GM19397 (cell line): ENCODE data around the gene GOLGA6A.
"Not testable (repeated sequence)": the region's sequence is repeated elsewhere in the genome, so short reads cannot be mapped to it uniquely, and the experiment has no call there.

Experiments used
- ATAC-seq: cut with Tn5 transposase; IDR thresholded peaks from one replicate; pipeline ENCODE4 v1.9.1; 2021; ENCODE audit warnings: mild to moderate bottlenecking, moderate library complexity; ENCODE audit not compliant: unreplicated experiment

Gene GOLGA6A

DNA sequence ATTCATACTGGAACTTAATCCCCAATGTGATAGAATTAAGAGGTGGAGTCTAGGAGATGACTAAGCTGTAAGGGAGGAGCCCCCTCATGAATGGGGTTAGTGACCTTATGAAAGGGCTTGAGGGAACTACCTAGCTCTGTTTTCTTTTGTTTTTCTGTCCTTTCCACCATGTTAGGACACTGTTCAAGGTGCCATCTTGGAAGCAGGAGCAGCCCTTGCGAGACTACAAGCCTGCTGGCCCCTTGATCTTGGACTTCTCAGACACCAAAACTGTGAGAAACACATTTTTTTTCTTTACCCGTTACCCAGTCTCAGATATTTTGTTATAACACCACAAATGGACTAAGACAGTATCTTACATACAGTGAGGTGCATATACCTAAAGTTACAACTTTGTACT lies 26.5 kb downstream of the GOLGA6A start:
- ATAC-seq = no peak

DNA sequence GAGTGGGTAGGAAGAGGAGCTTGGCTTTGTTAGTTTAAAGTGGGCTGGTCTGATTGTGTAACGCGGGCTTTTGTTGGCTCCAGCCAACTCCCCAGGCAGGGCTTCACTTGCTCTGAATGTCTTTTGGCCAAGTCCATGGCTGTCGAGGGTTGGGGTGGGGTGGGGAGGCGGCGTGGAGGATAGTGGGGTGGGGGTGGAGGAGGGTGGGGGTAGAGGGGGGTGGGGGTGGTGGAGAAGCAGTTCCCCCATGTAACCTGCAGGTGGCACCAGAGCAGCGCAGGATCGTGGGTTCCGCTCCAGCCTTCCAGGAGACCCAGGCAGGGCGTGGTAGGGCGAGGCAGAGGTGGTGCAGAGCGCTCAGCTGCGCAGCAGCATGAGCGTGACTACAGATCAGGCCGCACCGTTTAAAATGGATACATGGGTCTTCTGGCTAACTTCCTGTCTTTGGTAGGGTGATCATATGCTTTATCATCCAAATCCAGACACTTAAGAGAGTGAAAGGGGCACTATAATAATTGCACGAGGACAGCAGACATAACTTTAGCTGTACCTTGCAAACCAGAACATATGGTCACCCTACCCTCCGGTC lies 28.3 kb downstream of the GOLGA6A start:
- no peak for ATAC-seq

DNA sequence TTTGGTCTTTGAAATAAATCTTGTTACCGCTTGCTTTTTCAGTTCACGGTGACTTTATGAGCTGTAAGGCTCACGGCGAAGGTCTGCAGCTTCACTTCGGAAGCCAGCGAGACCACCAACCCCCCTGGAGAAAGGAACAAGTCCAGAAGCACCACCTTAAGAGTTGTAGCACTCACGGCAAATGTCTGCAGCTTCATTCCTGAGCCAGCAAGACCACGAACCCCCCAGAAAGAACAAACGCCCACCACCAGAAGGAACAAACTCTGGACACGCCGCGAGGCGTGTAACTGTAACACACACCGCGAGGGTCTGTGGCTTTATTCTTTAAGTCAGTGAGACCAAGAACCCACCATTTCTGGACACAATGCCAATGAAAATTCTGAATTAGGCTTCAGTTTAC lies 28.8 kb downstream of the GOLGA6A start:
- no peak for ATAC-seq

DNA sequence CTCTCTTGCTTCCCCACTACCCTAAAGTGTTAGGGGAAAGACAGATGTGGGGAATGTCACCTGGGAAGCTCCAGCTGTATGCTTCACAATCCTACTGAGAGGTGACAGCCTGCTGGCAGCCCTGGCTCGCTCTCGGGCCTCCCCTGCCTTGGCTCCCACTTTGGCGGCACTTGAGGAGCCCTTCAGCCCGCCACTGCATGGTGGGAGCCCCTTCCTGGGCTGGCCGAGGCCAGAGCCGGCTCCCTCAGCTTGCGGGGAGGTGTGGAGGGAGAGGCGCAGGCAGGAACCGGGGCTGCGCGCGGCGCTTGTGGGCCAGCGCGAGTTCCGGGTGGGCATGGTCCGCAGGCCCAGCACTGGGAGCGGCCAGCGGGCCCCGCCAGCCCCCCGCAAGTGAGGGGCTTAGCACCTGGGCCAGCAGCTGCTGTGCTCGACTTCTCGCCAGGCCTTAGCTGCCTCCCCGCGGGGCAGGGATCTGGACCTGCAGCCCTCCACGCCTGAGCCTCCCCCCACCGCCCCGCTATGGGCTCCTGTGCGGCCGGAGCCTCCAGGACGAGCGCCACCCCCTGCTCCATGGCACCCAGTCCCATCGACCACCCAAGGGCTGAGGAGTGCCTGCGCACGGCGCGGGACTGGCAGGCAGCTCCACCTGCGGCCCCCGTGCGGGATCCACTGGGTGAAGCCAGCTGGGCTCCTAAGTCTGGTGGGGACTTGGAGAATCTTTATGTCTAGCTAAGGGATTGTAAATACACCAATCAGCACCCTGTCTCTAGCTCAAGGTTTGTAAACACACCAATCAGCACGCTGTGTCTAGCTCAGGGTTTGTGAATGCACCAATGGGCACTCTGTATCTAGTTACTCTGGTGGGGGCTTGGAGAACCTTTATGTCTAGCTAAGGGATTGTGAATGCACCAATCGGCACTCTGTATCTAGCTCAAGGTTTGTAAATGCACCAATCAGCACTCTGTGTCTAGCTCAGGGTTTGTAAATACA lies 29.8 kb downstream of the GOLGA6A start:
- ATAC-seq = not testable (repeated sequence)

DNA sequence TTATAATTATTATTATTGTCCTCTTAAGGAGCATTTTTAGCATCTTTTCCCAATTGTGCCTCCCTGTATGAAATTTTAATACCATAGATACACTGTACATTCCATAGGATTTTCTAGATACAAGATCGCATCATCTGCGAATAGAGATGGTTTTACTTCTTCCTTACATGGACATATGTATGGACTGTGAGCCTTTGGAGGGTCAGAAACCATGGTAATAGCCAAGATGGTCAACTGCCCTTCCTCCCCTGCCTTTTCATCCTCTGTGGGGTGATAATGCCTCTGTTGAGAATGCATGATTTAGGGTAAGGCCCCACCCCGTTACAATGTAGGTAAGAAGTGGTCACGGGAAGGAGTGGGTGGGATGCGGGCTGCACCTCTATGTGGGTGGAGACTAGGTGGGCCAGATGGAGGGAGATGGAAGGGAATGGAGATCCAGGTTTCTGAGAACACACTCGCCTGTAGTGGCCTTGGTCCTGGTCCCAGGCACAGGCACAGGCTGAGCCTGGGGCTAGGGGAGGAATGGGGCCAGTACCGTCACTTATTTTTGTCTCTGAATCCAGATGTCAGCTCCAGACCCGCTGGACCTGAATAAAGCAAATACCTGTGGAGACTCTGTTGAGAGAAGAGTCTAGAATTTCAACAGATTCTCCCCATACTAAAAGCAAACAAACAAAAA lies 31.7 kb downstream of the GOLGA6A start:
- ATAC-seq = no peak

DNA sequence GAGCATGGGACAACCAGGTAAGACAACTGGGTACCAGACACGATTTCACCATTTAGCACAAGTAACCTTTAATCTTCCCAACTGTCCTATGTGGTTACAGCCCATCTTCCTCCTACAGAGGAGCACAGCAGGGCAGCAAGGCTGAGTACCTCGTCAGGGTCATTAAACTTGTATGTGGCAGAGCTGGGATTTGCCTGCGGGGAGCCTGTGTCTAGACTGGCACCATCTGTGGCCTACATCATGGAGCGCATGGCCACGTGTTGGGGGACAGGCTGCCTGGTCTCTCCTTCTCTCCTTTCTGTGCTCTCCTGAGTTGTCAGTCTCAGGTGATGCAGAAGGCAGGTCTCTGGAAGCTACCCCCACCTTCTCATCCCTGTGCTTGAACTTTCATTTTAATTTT lies 32.2 kb downstream of the GOLGA6A start:
- no peak for ATAC-seq

DNA sequence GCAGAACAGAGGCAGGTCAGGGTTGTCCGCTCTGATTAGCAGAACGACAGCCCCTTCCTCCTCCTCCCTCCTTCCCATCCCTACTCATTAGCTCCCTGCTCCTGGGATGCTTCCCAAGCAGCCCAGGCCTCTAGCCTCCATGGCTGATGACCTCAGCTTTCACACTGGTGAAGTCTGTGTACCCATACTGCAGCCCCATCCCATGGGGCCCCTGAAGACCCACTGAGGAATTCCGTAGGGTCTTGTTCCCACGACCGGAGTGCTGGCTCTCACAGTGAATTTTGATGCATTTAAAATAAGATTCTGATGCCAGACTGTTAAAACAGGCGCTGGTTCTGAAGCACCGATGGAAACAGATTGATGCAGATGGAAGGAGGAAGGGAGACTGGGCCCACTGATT lies 36.1 kb downstream of the GOLGA6A start:
- ATAC-seq = no peak

DNA sequence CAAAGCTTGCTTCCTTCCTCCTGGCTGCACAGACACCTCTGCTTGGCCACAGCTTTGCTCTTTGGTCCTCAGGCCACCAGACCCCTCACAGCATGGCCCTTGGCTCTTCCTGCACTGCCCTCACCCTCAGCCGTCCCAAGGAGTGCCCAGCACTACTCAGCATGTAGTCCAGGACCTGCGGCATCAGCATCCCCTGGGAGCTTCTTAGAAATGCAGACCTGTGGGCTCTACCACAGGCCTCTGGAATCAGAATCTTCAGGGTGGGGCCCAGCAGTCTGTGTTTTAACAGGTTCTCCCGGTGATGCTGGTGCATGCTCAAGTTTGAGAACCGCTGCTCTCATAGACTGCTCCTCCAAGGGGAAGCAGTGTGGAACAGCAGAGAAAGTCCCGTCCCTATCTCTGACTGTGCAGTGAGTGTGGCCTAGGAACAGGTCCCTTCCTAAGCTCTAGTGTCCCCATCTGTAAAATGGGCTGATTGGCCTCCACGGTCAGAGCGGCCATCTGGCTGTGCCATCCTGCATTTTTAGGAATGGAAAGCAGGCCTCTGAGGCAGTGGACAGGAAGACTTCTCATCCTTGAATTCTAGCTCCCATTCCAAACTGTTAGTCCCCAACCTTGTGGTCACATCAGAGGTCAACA lies 36.6 kb downstream of the GOLGA6A start:
- no peak for ATAC-seq

DNA sequence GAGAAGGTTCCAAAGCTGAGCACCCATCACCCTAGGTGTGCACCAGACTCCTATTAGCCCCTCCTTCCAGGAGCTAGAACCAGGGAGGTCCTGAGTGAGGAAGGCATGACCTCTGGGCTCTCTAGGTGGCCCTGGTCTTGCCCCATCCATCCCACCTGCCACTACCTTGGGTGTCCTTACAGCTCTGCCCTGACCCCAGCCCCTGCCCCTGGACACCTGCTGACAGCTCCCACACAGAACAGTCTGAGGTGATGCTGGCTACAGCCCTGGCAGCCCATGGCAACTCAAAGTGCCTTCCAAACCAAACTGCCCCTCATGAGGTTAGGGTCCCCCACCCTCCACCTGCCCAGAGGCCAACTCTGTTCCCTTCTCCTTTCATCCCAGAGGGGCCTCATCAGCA lies 37.2 kb downstream of the GOLGA6A start:
- no peak for ATAC-seq

DNA sequence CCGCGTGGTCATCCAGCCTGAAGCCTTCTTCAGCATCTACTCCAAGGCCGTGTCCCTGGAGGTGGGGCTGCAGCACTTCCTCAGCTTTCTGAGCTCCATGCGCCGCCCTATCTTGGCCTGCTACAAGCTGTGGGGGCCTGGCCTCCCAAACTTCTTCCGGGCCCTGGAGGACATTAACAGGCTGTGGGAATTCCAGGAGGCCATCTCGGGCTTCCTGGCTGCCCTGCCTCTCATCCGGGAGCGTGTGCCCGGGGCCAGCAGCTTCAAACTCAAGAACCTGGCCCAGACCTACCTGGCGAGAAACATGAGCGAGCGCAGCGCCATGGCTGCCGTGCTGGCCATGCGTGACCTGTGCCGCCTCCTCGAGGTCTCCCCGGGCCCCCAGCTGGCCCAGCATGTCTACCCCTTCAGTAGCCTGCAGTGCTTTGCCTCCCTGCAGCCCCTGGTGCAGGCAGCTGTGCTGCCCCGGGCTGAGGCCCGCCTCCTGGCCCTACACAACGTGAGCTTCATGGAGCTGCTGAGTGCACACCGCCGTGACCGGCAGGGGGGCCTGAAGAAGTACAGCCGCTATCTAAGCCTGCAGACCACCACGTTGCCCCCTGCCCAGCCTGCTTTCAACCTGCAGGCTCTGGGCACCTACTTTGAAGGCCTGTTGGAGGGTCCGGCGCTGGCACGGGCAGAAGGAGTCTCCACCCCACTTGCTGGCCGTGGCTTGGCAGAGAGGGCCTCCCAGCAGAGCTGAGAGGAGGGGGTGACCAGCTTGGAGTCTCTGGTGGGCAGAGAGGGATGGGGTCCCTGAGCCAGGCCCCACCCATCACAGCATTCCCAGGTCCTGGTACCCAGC lies 37.9 kb downstream of the GOLGA6A start:
- no peak for ATAC-seq

DNA sequence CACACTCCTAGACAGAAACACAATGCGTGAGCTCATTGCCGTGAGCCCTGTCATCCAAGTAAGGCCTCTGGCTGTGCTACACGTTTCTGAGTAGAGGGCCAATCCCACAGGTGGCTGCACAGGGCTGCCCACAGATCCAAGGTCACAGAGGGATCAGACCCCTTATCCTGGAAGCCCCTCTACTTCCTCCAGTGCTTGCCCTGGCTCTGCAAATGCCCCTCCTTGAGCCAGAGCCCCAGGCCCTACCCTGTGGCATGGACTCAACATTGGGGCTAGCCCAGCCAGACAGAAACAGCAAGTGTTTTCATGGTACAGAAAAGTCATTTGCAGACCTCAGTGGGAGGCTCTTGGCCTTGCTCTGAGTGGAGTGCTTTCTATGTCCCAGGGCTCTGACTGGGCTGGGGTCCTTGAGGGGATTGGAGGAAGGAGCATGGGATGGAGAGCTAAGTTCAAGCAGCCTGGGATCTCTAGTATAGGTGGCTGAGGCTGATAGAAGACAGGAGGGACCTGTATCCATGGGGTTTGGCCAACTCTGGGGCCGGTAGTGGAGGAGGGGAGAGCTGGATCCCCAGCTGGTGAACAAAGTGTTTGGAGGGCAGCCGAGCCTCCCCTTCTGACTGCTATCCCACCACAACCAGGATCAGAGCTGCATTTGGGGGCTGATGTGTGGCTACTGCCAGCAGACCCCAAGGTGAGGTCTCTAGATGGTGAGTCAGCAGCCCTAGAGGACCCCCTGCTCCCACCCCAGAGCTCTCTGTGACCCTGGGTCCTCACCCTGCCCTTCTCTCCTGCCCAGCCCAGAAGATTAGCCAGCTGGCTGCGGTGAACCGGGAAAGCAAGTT lies 38.7 kb downstream of the GOLGA6A start:
- no peak for ATAC-seq

DNA sequence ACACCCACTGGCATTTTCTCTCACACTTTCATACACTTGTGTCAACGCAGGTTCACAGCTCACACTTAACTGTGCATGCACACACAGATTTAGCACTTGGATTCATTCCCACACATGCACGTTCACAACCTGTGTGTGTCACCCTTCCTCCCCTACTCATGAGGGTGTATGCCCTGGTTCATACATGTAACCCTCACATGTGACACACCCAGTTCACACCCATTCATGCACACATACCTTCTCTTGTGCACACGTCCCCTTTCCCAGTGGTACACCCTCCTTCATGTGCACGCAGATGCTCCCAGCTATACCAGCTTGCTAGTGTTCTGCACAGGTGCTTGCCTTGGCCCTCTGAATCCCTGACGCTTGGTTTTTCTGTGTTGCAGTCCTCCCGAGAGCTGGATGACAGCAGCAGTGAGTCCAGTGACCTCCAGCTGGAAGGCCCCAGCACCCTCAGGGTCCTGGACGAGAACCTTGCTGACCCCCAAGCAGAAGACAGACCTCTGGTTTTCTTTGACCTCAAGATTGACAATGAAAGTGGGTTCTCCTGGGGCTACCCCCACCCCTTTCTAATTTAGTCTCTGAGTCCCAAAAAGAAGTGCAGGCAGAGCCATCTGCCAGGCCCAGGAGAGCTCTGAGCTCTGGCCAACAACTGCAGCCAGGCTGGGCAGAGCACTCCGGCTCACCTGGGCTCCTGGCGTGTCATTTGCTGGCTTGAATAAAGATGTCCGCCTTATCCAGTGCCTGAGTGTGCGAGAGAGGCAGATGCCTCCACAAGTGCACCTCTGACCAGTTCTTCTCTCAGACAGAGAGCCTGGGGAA lies 39.5 kb downstream of the GOLGA6A start:
- ATAC-seq = no peak

DNA sequence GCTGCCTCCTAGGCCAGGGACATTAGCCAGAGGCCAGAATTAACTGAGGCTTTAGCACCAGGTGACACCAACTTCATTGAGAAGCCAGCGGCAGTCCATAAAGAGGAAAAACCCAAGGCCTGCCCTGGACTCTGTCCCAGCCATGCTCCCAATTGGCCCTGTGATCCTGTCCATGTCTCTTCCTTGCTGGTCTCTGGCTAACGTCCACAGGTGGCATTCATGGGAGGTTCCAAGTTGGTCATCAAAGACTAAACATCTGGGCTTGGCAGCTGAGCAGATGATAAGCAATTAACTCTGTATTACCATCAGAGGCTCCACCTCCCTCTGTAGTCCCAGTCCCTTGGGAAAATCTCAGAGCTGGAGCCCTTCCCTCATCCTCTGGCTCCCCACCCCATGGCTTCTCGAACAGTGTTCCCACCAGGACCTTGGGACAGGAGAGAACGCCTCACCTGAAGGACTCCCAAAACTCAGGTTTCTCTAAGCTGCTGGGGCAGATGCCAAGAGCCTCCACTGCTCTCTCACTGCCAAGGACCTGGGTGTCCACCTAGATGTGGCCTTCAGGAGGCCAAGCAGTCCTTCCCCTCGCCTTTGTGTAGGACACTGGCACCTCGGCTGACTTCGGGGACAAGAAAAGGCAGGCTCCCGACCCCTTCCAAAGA lies 40.4 kb downstream of the GOLGA6A start:
- ATAC-seq = no peak

DNA sequence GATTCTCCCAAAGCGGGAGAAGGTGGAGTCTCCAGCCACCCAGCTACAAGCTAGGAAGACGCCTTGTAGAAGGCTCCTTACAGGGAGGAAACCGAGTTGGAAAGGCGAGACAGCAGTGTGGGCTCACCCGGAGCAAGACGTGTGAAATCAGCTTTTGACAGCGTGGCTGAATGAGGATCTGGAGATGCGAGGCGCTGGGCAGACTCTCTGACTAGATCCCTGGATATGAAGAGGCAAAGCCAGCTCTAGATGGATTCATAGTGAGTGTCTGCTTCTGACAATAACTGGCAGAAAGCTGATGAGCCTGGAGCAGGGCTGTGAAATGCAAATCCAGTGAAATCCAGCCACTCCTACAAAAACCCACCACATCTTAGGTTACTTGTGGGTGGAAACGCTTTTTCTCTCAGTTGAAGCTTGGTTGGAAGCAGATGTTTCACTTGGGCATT lies 41.0 kb downstream of the GOLGA6A start:
- no peak for ATAC-seq

DNA sequence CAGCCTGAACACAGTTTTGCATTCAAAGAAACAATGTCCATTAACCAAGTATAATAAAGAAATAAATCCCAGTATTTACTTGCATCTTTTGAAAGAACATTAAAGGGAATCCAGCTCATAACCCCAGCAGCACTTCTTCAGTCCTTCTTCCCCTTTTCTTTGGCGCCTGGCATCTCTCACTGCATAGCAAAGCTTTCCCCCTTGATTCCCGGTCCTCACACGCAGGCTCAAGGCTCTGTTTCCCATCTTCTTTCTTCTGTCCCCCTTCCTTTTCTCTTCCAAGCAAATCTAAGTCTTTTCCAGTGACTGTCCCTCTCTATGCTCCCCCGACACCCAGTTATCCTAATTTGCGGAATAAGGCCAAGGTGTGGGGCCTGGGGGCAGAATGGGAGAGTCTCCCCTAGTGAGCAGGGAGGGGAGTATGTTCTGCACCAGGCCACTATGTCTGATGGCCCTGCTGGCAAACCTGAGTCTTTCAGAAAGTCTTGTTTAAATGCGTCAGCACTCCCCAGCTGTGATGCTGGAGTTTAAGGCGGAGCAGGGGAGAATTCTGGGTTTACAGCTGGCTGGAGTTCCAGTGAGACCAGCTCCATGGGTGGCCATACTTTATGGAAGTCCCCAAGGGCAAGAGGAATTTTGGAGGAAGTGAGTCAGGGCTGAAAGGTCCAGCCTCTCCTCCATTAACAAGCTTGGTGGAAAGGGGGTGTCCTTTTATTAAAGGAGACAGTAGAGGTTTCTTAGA lies 42.1 kb downstream of the GOLGA6A start:
- no peak for ATAC-seq

DNA sequence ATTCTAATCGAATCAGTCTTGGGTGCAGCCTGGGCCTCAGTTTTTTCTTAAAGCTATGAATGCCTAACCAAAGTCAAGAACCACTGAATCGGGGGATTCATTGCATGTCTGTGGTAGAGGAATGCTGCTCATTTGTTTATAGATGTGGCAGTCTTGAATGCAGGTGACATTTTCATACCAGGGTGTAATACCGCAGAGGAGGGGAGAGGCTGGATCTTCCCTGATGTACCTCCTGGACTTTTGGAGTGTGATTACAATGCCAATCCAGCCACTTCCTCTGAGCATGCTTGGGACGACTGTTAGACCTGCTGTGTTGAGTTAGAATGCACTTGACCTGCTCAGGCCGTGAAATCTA lies 42.7 kb downstream of the GOLGA6A start:
- no peak for ATAC-seq
